Measurements from ENCODE around the gene KCNIP4. TPM values are rescaled to one million over a fixed set of nuclear protein-coding genes. Genes with fewer than 3 reads are reported as not detected.

Gene KCNIP4
- total and polyA plus RNA-seq, 2 of the 8 experiments (the other 6 are each of a cell fraction or from before 2014, with no cell fraction given): 0.06 TPM; not detected in 1

DNA sequence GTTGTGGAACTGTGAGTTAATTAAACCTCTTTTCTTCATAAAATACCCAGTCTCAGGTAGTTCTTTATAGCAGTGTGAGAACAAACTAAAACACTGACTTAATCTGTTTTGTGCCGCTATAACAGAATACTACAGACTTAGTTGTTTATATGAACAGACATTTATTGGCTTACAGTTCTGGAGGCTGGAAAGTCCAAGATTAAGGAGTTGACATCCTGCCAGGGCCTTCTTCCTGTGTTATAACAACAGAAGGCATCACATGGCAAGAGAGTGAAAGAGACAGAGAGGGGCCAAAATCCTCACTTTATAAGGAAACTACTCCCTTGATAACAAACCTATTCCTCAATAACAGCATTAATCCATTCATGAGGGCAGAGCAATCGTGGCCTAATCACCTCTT lies 42.5 kb upstream of the KCNIP4 start:
- no peak overlapping the region for H2BK15ac ChIP-seq (ENCODE audit: low read length)
- no peaks in the 10 kb centered on the region for H3K4me1 ChIP-seq (replicated peaks in 1 of 4; ENCODE audit: control insufficient read depth in 3 of 4, insufficient read depth in 4 of 4, low read length in 3 of 4)
- H2AK5ac ChIP-seq (ENCODE audit: low read depth, low read length): no peak overlapping the region
- no peak overlapping the region for H2AFZ ChIP-seq (ENCODE audit: low read length)
- no peaks in the 10 kb centered on the region for H3K9me3 ChIP-seq (ENCODE audit: insufficient read depth in 2 of 2, low read depth in 1 of 2, low read length in 1 of 2)
- no peak overlapping the region for H2BK20ac ChIP-seq (ENCODE audit: low read length)
- H3K14ac ChIP-seq (ENCODE audit: insufficient read length): no peak overlapping the region
- H3K18ac ChIP-seq (ENCODE audit: extremely low read depth, low read length): no peak overlapping the region
- H3K9ac ChIP-seq (replicated peaks in 1 of 4; ENCODE audit: extremely low read depth in 1 of 4, low read depth in 3 of 4, low read length in 3 of 4): no peak overlapping the region
- H2BK5ac ChIP-seq (ENCODE audit: low read depth, low read length): no peak overlapping the region
- no peaks in the 10 kb centered on the region for H3K79me1 ChIP-seq (ENCODE audit: low read depth, low read length)
- H3K56ac ChIP-seq (replicated peaks; ENCODE audit: insufficient read length, low read depth, low read length): no peak overlapping the region
- POLR2A ChIA-PET (ENCODE audit: partially characterized antibody): no interaction called here
- H3K4me3 ChIP-seq (ENCODE audit: extremely low read depth in 1 of 4, insufficient read depth in 2 of 4, low read depth in 3 of 4, low read length in 4 of 4): no peak overlapping the region
- FAIRE-seq (no peak), DNase-seq (ENCODE audit: low read depth in 1 of 2, low spot score in 2 of 2) (no peak)
- no peak overlapping the region for H3K27ac ChIP-seq (ENCODE audit: low read depth, low read length)
- no peaks in the 10 kb centered on the region for H3K79me2 ChIP-seq (ENCODE audit: control insufficient read depth in 1 of 2, insufficient read depth in 2 of 2, low read length in 2 of 2)
- no peaks in the 10 kb centered on the region for H3K36me3 ChIP-seq (ENCODE audit: control insufficient read depth in 2 of 4, insufficient read depth in 4 of 4, low read length in 3 of 4)
- no peak overlapping the region for H2BK12ac ChIP-seq (ENCODE audit: low read depth, low read length)
- no peak overlapping the region for H4K5ac ChIP-seq (ENCODE audit: insufficient read length, low read depth, low read length)
- WGBS, 2 experiments (ENCODE audit: extremely low coverage in 1 of 2, insufficient coverage in 1 of 2, insufficient read length in 1 of 2, insufficient replicate concordance in 2 of 2, low coverage in 1 of 2, low lambda C conversion rate in 2 of 2, missing lambda C conversion rate in 1 of 2): 90% methylated on average over 2 of the region's 2 CpGs; no CpG with 5 or more reads in 1 of the 2 experiments
- no peak overlapping the region for H3K4ac ChIP-seq (replicated peaks; ENCODE audit: insufficient read length, low read depth, low read length)
- no peaks in the 10 kb centered on the region for H3K23me2 ChIP-seq (ENCODE audit: low read depth, low read length)
- H2BK120ac ChIP-seq (replicated peaks; ENCODE audit: low read depth, low read length): no peak overlapping the region
- H3K4me2 ChIP-seq (ENCODE audit: insufficient read depth in 1 of 2, low read depth in 2 of 2, low read length in 2 of 2): no peak overlapping the region
- H3K23ac ChIP-seq (ENCODE audit: insufficient read length): no peak overlapping the region
- no peak overlapping the region for H4K91ac ChIP-seq (replicated peaks; ENCODE audit: insufficient read length, low read length)
- no peaks in the 10 kb centered on the region for H4K20me1 ChIP-seq (replicated peaks in 1 of 2; ENCODE audit: control insufficient read depth in 1 of 2, insufficient read depth in 2 of 2, low read length in 2 of 2)
- CTCF ChIA-PET (ENCODE audit: partially characterized antibody): interaction anchor here (0.6 kb wide), 1 partner anchor 125 kb away, joined by 4 read pairs; no protein-coding TSS in a partner anchor
- H3K27me3 ChIP-seq (replicated peaks in 1 of 4; ENCODE audit: control insufficient read depth in 3 of 4, extremely low read depth in 1 of 4, insufficient read depth in 3 of 4, low read length in 3 of 4): no peaks in the 10 kb centered on the region
- no peak overlapping the region for H4K8ac ChIP-seq (ENCODE audit: extremely low read depth, insufficient read depth, low read length)
- TF ChIP-seq KDM5A (IDR thresholded peaks at IDR 0.05; ENCODE audit: low read length) (no peak), SRF (IDR thresholded peaks at IDR 0.05; ENCODE audit: low read depth, low read length) (no peak), CTBP2 (IDR thresholded peaks at IDR 0.05; ENCODE audit: borderline replicate concordance, insufficient read depth, insufficient read length, low read length) (no peak), RFX5 (IDR thresholded peaks at IDR 0.05; ENCODE audit: borderline replicate concordance, low read depth, low read length) (no peak), KDM4A (IDR thresholded peaks at IDR 0.05; ENCODE audit: low read depth, low read length, severe bottlenecking) (no peak), POLR2AphosphoS5 (IDR thresholded peaks at IDR 0.05; ENCODE audit: low read depth, low read length) (no peak), POLR2A (IDR thresholded peaks at IDR 0.05; ENCODE audit: control extremely low read depth in 1 of 2, low read depth in 2 of 2, low read length in 2 of 2) (no peak), TAF7 (optimal IDR thresholded peaks at IDR 0.05; ENCODE audit: borderline replicate concordance, low read depth, low read length) (no peak), CBX8 (IDR thresholded peaks at IDR 0.05; ENCODE audit: borderline replicate concordance, low read depth, low read length) (no peak), EP300 (IDR thresholded peaks at IDR 0.05; ENCODE audit: borderline replicate concordance in 1 of 2, low read depth in 2 of 2, low read length in 2 of 2) (no peak), SAP30 (IDR thresholded peaks at IDR 0.05; ENCODE audit: insufficient read depth, insufficient replicate concordance, low read length) (no peak), SP1 (IDR thresholded peaks at IDR 0.05; ENCODE audit: low read depth, low read length) (no peak), MAFK (IDR thresholded peaks at IDR 0.05; ENCODE audit: low read depth, low read length) (no peak)

Measured in H1 (cell line).